Trophoblast cell (in vitro differentiated cells and primary cell): Measurements from ENCODE around the gene GPR25.

Experiments
- DNase-seq, 2 donors: peaks; one replicate each; pipeline ENCODE4 v3.0.0-alpha.2; 2016
- H2AFZ ChIP-seq: 2 replicates; pipeline ENCODE4 v1.6.1; 2013; ENCODE audit warnings: low read length, moderate library complexity, mild to moderate bottlenecking; ENCODE audit not compliant: insufficient read depth, poor library complexity
- H2AK5ac ChIP-seq: 2 replicates; pipeline ENCODE4 v1.6.1; 2013; ENCODE audit warnings: mild to moderate bottlenecking, low read length
- H2BK120ac ChIP-seq: 2 replicates; pipeline ENCODE4 v1.6.1; 2013; ENCODE audit warnings: low read length, mild to moderate bottlenecking, moderate library complexity; ENCODE audit not compliant: insufficient read depth, poor library complexity
- H2BK12ac ChIP-seq: 2 replicates; pipeline ENCODE4 v1.6.1; 2013; ENCODE audit warnings: mild to moderate bottlenecking, low read length, moderate library complexity
- H2BK5ac ChIP-seq: 2 replicates; pipeline ENCODE4 v1.6.1; 2013; ENCODE audit warnings: low read length, low read depth, moderate library complexity, mild to moderate bottlenecking; ENCODE audit not compliant: poor library complexity
- H3K14ac ChIP-seq: 2 replicates; pipeline ENCODE4 v1.6.1; 2013; ENCODE audit warnings: mild to moderate bottlenecking, low read length
- H3K18ac ChIP-seq: 2 replicates; pipeline ENCODE4 v1.6.1; 2013; ENCODE audit warnings: mild to moderate bottlenecking, low read length
- H3K23ac ChIP-seq: 2 replicates; pipeline ENCODE4 v1.6.1; 2013; ENCODE audit warnings: low read length
- H3K27ac ChIP-seq: 2 replicates; pipeline ENCODE4 v1.5.1; 2013; ENCODE audit warnings: low read depth, mild to moderate bottlenecking, inconsistent platforms, low read length, moderate library complexity
- H3K27me3 ChIP-seq: 2 replicates; pipeline ENCODE4 v1.6.1; 2013; ENCODE audit warnings: inconsistent platforms, mild to moderate bottlenecking, low read length, moderate library complexity; ENCODE audit not compliant: insufficient read depth
- H3K36me3 ChIP-seq, 2 experiments: 1 replicate in 1 of 2; 2 replicates in 1 of 2; pipeline ENCODE4 v1.6.1; 2013; ENCODE audit warnings: low read length in 2 of 2, mild to moderate bottlenecking in 2 of 2, moderate library complexity in 1 of 2; ENCODE audit not compliant: insufficient read depth in 2 of 2, control insufficient read depth in 1 of 2
- H3K4ac ChIP-seq: 2 replicates; pipeline ENCODE4 v1.6.1; 2013; ENCODE audit warnings: low read depth, mild to moderate bottlenecking, low read length, moderate library complexity
- H3K4me1 ChIP-seq, 2 experiments: 1 replicate in 1 of 2; 2 replicates in 1 of 2; pipeline ENCODE4 v1.6.1; 2013; ENCODE audit warnings: low read length in 2 of 2, mild to moderate bottlenecking in 2 of 2, moderate library complexity in 1 of 2; ENCODE audit not compliant: insufficient read depth in 2 of 2, control insufficient read depth in 1 of 2
- H3K4me2 ChIP-seq: 2 replicates; pipeline ENCODE4 v1.6.1; 2013; ENCODE audit warnings: inconsistent platforms, mild to moderate bottlenecking, low read length, moderate library complexity
- H3K4me3 ChIP-seq: 2 replicates; pipeline ENCODE4 v1.5.1; 2013; ENCODE audit warnings: mild to moderate bottlenecking, low read depth, low read length, inconsistent platforms
- H3K79me1 ChIP-seq: one replicate; pipeline ENCODE4 v1.6.1; 2013; ENCODE audit warnings: low read length
- H3K79me2 ChIP-seq: 2 replicates; pipeline ENCODE4 v1.6.1; 2013; ENCODE audit warnings: low read length, mild to moderate bottlenecking; ENCODE audit not compliant: control insufficient read depth, insufficient read depth, poor library complexity
- H3K9ac ChIP-seq: 2 replicates; pipeline ENCODE4 v1.6.1; 2013; ENCODE audit warnings: mild to moderate bottlenecking, low read length
- H3K9me3 ChIP-seq: 2 replicates; pipeline ENCODE4 v1.6.1; 2013; ENCODE audit warnings: low read depth, mild to moderate bottlenecking, control low read depth, inconsistent platforms, low read length; ENCODE audit not compliant: insufficient read depth
- H4K12ac ChIP-seq: 2 replicates; pipeline ENCODE4 v1.6.1; 2013; ENCODE audit warnings: low read depth, mild to moderate bottlenecking, low read length, moderate library complexity
- H4K8ac ChIP-seq: 2 replicates; pipeline ENCODE4 v1.6.1; 2013; ENCODE audit warnings: low read depth, mild to moderate bottlenecking, low read length, moderate library complexity
- H4K91ac ChIP-seq: one replicate; pipeline ENCODE4 v1.6.1; 2013; ENCODE audit warnings: low read depth, mild to moderate bottlenecking, low read length, moderate library complexity
- WGBS: extraction: QIAGEN DNeasy Blood & Tissue Kit; methylation state at CpG from one replicate; pipeline ENCODE4 v1.1.7; 2013; ENCODE audit warnings: missing lambda C conversion rate; ENCODE audit not compliant: insufficient read length, insufficient coverage; ENCODE audit errors: extremely low coverage; 5-methylcytosine and 5-hydroxymethylcytosine counted together

The GPR25 gene

GRCh38 chr1:200867018-200867811 is 5.6 kb upstream of the GPR25 start:
- Histone ChIP-seq H4K91ac (no peak overlapping the region), H3K23ac (no peak overlapping the region), H3K36me3 (peaks cover 6 to 9% of the 10 kb centered on the region in 2 experiments), H3K4me2 (no peak overlapping the region), H3K18ac (no peak overlapping the region), H4K12ac (no peak overlapping the region), H3K79me2 (no peaks in the 10 kb centered on the region), H3K4me1 (no peaks in the 10 kb centered on the region), H2BK5ac (no peak overlapping the region), H3K9ac (no peak overlapping the region), H2BK120ac (no peak overlapping the region), H2BK12ac (no peak overlapping the region), H3K9me3 (no peaks in the 10 kb centered on the region), H3K79me1 (no peaks in the 10 kb centered on the region), H3K27me3 (no peaks in the 10 kb centered on the region), H3K14ac (no peak overlapping the region), H3K4ac (no peak overlapping the region), H2AFZ (no peak overlapping the region), H4K8ac (no peak overlapping the region), H2AK5ac (no peak overlapping the region), H3K27ac (no peak overlapping the region), H3K4me3 (no peak overlapping the region)
- WGBS, result no CpG with 5 or more reads among the region's 11 CpGs
- DNase-seq, result no peak

DNA sequence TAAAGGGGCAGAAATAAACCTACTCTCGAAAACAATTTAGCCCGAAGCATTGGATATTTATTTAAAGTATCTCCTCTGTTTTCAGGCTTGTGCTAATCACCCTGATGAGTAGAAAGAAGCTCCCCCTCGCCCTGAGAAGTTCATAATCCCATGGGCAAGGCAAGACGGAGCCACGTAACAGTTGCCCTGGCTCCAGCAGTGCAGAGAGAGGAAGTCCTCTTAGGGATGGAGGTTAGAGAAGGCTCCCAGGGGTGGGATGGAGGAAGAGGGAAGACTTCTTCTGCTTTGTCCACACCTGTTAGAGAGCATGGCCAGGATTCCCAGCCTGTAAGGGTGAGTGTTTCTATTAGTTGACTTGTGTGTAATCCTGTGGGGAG is 3.4 kb upstream of the GPR25 start:
- Histone ChIP-seq H3K79me1 (no peaks in the 10 kb centered on the region), H4K91ac (no peak overlapping the region), H3K18ac (no peak overlapping the region), H3K4me3 (no peak overlapping the region), H3K27ac (no peak overlapping the region), H2AFZ (no peak overlapping the region), H2BK5ac (no peak overlapping the region), H3K14ac (no peak overlapping the region), H3K4ac (no peak overlapping the region), H4K8ac (no peak overlapping the region), H2AK5ac (no peak overlapping the region), H3K36me3 (peaks cover 3 to 4% of the 10 kb centered on the region in 2 experiments), H3K9ac (no peak overlapping the region), H3K23ac (no peak overlapping the region), H4K12ac (no peak overlapping the region), H3K4me2 (no peak overlapping the region), H2BK12ac (no peak overlapping the region), H3K9me3 (no peaks in the 10 kb centered on the region), H3K79me2 (no peaks in the 10 kb centered on the region), H3K4me1 (no peaks in the 10 kb centered on the region), H2BK120ac (no peak overlapping the region), H3K27me3 (no peaks in the 10 kb centered on the region)
- no peak for DNase-seq
- no CpG with 5 or more reads among the region's 5 CpGs for WGBS

GRCh38 chr1:200869753-200870391 is 2.9 kb upstream of the GPR25 start:
- H3K23ac ChIP-seq, result no peak overlapping the region
- H3K79me2 ChIP-seq, result no peaks in the 10 kb centered on the region

GRCh38 chr1:200873116-200873670 is 412 bp downstream of the GPR25 start:
- H3K23ac ChIP-seq, result no peak overlapping the region
- no peak overlapping the region for H4K12ac ChIP-seq
- peaks cover 0 to 4% of the 10 kb centered on the region in 2 experiments for H3K4me1 ChIP-seq
- H3K27ac ChIP-seq, result no peak overlapping the region
- H3K4me2 ChIP-seq, result no peak overlapping the region
- H2BK12ac ChIP-seq, result no peak overlapping the region
- H2AFZ ChIP-seq, result no peak overlapping the region
- no peaks in the 10 kb centered on the region for H3K27me3 ChIP-seq
- no peaks in the 10 kb centered on the region for H3K36me3 ChIP-seq
- no peak overlapping the region for H4K8ac ChIP-seq
- H3K4ac ChIP-seq, result no peak overlapping the region
- no peak overlapping the region for H2BK120ac ChIP-seq
- no peaks in the 10 kb centered on the region for H3K79me2 ChIP-seq
- H2AK5ac ChIP-seq, result no peak overlapping the region
- DNase-seq, result no peak
- no peaks in the 10 kb centered on the region for H3K9me3 ChIP-seq
- WGBS, result no CpG with 5 or more reads among the region's 61 CpGs
- H3K4me3 ChIP-seq, result no peak overlapping the region
- H2BK5ac ChIP-seq, result no peak overlapping the region
- H3K9ac ChIP-seq, result no peak overlapping the region
- no peak overlapping the region for H3K18ac ChIP-seq
- no peaks in the 10 kb centered on the region for H3K79me1 ChIP-seq
- no peak overlapping the region for H3K14ac ChIP-seq
- H4K91ac ChIP-seq, result no peak overlapping the region

More at GRCh38 chr1:200869753-200870391, 2.9 kb upstream of the GPR25 start:
- Histone ChIP-seq H3K27me3 (no peaks in the 10 kb centered on the region), H3K4me2 (no peak overlapping the region), H3K4me1 (no peaks in the 10 kb centered on the region), H3K9ac (no peak overlapping the region), H2BK12ac (no peak overlapping the region), H3K4me3 (no peak overlapping the region), H3K27ac (no peak overlapping the region), H4K8ac (no peak overlapping the region), H3K18ac (no peak overlapping the region), H2BK120ac (no peak overlapping the region), H2BK5ac (no peak overlapping the region), H3K9me3 (no peaks in the 10 kb centered on the region), H4K12ac (no peak overlapping the region), H3K36me3 (peaks cover 2 to 3% of the 10 kb centered on the region in 2 experiments), H3K14ac (no peak overlapping the region), H3K4ac (no peak overlapping the region), H3K79me1 (no peaks in the 10 kb centered on the region), H2AFZ (no peak overlapping the region), H4K91ac (no peak overlapping the region), H2AK5ac (no peak overlapping the region)
- no peak for DNase-seq
- WGBS, result no CpG with 5 or more reads among the region's 9 CpGs
